GM21825 (cell line): ENCODE results near the gene MUC6.
"Not testable (repeated sequence)": the region's sequence is repeated elsewhere in the genome, so short reads cannot be mapped to it uniquely, and the experiment has no call there.

ENCODE experiments used
- ATAC-seq: cut with Tn5 transposase; IDR thresholded peaks from one replicate; pipeline ENCODE4 v1.9.1; 2021; ENCODE audit warnings: mild to moderate bottlenecking, moderate library complexity; ENCODE audit not compliant: unreplicated experiment

The MUC6 gene

GRCh38 chr11:1025410-1026162, 10.9 kb downstream of the MUC6 start:
- no peak for ATAC-seq

GRCh38 chr11:1024597-1025409, 11.7 kb downstream of the MUC6 start:
- ATAC-seq = no peak

- ATAC-seq = no peak
These were observed 12.5 kb downstream of the MUC6 start for GRCh38 chr11:1023811-1024596.

- ATAC-seq = no peak
These were observed 13.4 kb downstream of the MUC6 start for GRCh38 chr11:1022908-1023810.

- ATAC-seq = no peak
These were observed 14.1 kb downstream of the MUC6 start for GRCh38 chr11:1022411-1022810.

GRCh38 chr11:1020211-1020905, 16.2 kb downstream of the MUC6 start:
- no peak for ATAC-seq

- no peak for ATAC-seq
These were observed 17.1 kb downstream of the MUC6 start for GRCh38 chr11:1019321-1019910.

- no peak for ATAC-seq
These were observed 18.4 kb downstream of the MUC6 start for GRCh38 chr11:1018091-1018490.

- ATAC-seq = no peak
These were observed 19.1 kb downstream of the MUC6 start for GRCh38 chr11:1017269-1018005.

- ATAC-seq = not testable (repeated sequence)
These were observed 19.9 kb downstream of the MUC6 start for GRCh38 chr11:1016610-1017126.

- ATAC-seq = no peak
These were observed 20.5 kb downstream of the MUC6 start for GRCh38 chr11:1015826-1016545.

- ATAC-seq = no peak
These were observed 21.5 kb downstream of the MUC6 start for GRCh38 chr11:1015064-1015463.

- ATAC-seq = no peak
These were observed 22.2 kb downstream of the MUC6 start for GRCh38 chr11:1014276-1014675.

GRCh38 chr11:1013631-1013935, 22.9 kb downstream of the MUC6 start:
- no peak for ATAC-seq

GRCh38 chr11:1012740-1013630, 23.5 kb downstream of the MUC6 start:
- no peak for ATAC-seq

GRCh38 chr11:1012291-1012690, 24.2 kb downstream of the MUC6 start:
- ATAC-seq = no peak

- ATAC-seq = no peak
These were observed 25.2 kb downstream of the MUC6 start for GRCh38 chr11:1011320-1011698.
